ENCODE results near the gene HES1. TPM values are rescaled to one million over a fixed set of nuclear protein-coding genes. Genes with fewer than 3 reads are reported as not detected.

HES1 gene
- total and polyA plus RNA-seq, 4 donors, result 5.3 to 12.5 (median 9.0) TPM

DNA sequence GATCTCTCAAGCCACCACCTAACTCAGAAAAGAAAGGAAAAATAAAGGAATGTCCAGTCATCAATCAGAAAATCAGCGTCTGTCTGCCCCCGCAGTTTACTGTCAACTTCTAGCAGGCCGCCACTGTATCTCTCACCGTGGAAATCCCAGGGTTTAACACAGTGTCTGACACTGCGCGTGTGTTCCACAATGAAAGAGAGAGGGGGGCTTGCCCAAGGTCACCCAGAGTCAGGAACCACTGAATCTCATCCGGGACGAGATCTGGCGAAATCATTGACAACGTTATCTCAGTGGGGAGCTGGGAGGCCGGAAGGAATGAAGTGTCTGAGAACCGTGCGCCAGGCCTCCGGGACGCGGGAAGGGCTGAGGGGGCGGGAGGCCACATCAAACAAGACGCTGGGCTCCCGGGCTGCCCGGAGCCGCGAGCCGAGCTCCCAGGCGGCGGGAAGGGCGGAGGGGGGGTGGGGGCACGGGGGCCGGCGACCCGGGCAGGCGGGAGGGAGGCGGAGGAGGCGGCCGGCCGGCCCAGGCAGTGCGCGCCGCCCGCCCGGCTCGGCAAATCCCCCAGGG, 2.2 kb upstream of the HES1 start:
- H3K9ac ChIP-seq (ENCODE audit: low read depth in 1 of 2, low read length in 2 of 2), result peak overlapping the region; percentile 5 to 56
- peak overlapping the region in 2 of 3 donors; percentile 62 to 73 for H3K4me3 ChIP-seq (ENCODE audit: low read depth in 1 of 3, low read length in 3 of 3)
- no peaks in the 10 kb centered on the region for H3K27me3 ChIP-seq (ENCODE audit: control insufficient read depth in 4 of 4, insufficient read depth in 4 of 4, low read length in 3 of 4)
- WGBS, result 2% methylated on average over 41 of the region's 41 CpGs
- DNase-seq (ENCODE audit: low spot score), result peak; percentile 44
- H3K4me1 ChIP-seq (ENCODE audit: control insufficient read depth in 4 of 4, insufficient read depth in 4 of 4, low read length in 3 of 4), result peaks cover 22 to 52% (median 34%) of the 10 kb centered on the region in 4 donors
- peak overlapping the region; percentile 76 to 82 for H3K27ac ChIP-seq (ENCODE audit: low read depth in 1 of 2, low read length in 2 of 2)
- TF ChIP-seq, protein P1, sequence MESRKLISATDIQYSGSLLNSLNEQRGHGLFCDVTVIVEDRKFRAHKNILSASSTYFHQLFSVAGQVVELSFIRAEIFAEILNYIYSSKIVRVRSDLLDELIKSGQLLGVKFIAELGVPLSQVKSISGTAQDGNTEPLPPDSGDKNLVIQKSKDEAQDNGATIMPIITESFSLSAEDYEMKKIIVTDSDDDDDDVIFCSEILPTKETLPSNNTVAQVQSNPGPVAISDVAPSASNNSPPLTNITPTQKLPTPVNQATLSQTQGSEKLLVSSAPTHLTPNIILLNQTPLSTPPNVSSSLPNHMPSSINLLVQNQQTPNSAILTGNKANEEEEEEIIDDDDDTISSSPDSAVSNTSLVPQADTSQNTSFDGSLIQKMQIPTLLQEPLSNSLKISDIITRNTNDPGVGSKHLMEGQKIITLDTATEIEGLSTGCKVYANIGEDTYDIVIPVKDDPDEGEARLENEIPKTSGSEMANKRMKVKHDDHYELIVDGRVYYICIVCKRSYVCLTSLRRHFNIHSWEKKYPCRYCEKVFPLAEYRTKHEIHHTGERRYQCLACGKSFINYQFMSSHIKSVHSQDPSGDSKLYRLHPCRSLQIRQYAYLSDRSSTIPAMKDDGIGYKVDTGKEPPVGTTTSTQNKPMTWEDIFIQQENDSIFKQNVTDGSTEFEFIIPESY (IDR thresholded peaks at IDR 0.05), result peak; percentile 75
- peak in 1 of 2 donors; percentile 9 for TF ChIP-seq EGR1 (IDR thresholded peaks at IDR 0.05; ENCODE audit: low read depth in 2 of 2)
- peak; percentile 80 for TF ChIP-seq NR2F2 (IDR thresholded peaks at IDR 0.05)
- TF ChIP-seq JUND (IDR thresholded peaks at IDR 0.05), result no peak
- TF ChIP-seq RXRA (IDR thresholded peaks at IDR 0.05), result peak in 1 of 2 donors; percentile 36
- no peak for TF ChIP-seq TAF1 (conservative IDR thresholded peaks at IDR 0.05)
- peak; percentile 48 for TF ChIP-seq SP1 (IDR thresholded peaks at IDR 0.05)
- peak; percentile 36 to 66 for TF ChIP-seq RAD21 (IDR thresholded peaks at IDR 0.05)
- H3K9me3 ChIP-seq (ENCODE audit: control insufficient read depth in 4 of 4, low read length in 3 of 4), result no peaks in the 10 kb centered on the region
- peaks cover 0 to 7% (median 0%) of the 10 kb centered on the region in 4 donors for H3K36me3 ChIP-seq (ENCODE audit: control insufficient read depth in 4 of 4, insufficient read depth in 3 of 4, low read depth in 1 of 4, low read length in 3 of 4)

DNA sequence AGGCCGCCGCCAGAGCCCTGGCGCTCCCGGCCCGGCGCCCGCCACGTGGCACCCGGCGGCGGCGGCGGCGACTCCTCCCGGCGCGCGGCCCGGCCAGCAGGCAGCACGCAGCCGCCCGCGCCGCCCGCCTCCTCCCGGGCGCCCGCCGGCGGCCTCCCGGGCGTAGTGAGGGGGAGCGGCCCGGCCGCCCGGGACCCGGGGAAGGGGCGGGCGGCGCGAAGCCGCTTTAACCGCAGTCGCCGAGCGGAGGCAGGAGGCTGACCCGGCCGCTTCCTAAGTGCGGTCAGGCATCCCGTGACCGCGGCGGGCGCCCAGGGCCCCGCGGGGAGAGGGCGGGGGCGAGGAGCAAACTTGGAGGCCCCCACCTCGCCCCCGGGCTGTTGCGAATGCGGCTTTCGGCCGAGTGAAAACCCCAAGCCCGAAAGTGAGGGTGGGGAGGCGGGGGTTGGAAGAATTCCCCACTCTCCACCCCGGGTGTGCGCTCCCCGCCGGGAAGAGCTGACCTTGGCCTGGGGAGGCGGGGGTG, 1.7 kb upstream of the HES1 start:
- Histone ChIP-seq H3K4me1 (ENCODE audit: control insufficient read depth in 4 of 4, insufficient read depth in 4 of 4, low read length in 3 of 4) (peaks cover 22 to 54% (median 37%) of the 10 kb centered on the region in 4 donors), H3K9ac (ENCODE audit: low read depth in 1 of 2, low read length in 2 of 2) (peak overlapping the region in 1 of 2 donors; percentile 5), H3K36me3 (ENCODE audit: control insufficient read depth in 4 of 4, insufficient read depth in 3 of 4, low read depth in 1 of 4, low read length in 3 of 4) (peaks cover 0 to 7% (median 0%) of the 10 kb centered on the region in 4 donors), H3K27ac (ENCODE audit: low read depth in 1 of 2, low read length in 2 of 2) (peak overlapping the region; percentile 81 to 95), H3K27me3 (ENCODE audit: control insufficient read depth in 4 of 4, insufficient read depth in 4 of 4, low read length in 3 of 4) (no peaks in the 10 kb centered on the region), H3K4me3 (ENCODE audit: low read depth in 1 of 3, low read length in 3 of 3) (peak overlapping the region in 2 of 3 donors; percentile 47 to 73), H3K9me3 (ENCODE audit: control insufficient read depth in 4 of 4, low read length in 3 of 4) (no peaks in the 10 kb centered on the region)
- WGBS, result under 1% methylated on average over 71 of the region's 71 CpGs
- no peak for TF ChIP-seq YY1 (IDR thresholded peaks at IDR 0.05)
- TF ChIP-seq RXRA (IDR thresholded peaks at IDR 0.05), result peak in 1 of 2 donors; percentile 18
- peak; percentile 39 for DNase-seq (ENCODE audit: low spot score)

DNA sequence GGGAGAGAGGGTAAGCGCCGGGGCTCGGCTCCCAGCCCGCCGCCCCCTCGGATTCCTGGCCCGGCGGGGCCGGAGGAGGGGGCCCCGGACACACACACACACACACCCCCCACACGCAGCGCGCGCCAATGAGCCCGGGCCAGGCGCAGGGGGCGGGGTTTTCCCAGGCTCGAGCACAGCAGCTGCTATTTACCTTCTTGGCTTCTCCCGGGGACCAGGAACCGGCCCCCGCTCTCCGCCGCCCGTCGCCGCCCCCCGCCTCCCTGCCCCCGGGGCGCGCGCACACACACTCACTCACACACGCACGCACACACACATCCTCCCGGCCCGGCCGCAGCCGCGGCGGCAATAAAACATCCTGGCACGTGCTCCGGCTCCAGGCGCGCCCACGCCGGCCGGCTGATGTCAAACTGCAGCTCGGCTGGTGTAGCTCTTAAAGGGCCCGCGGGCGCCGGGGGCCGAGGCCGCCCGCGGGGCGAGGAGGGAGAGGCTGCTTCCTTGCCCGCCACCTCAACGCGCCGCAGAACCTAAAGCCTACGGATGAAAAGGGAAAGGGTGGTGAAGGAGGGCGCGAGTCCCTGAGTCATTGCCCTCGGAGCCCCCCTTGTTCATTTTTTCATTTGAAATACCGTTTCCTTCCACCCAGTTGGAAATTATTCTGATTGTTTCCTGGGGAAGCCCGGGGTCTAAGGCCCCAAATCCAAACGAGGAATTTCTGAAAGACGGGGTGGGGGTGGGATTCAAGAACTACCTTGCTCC, 1.0 kb upstream of the HES1 start:
- H3K9me3 ChIP-seq (ENCODE audit: control insufficient read depth in 4 of 4, low read length in 3 of 4), result no peaks in the 10 kb centered on the region
- H3K27me3 ChIP-seq (ENCODE audit: control insufficient read depth in 4 of 4, insufficient read depth in 4 of 4, low read length in 3 of 4), result no peaks in the 10 kb centered on the region
- H3K9ac ChIP-seq (ENCODE audit: low read depth in 1 of 2, low read length in 2 of 2), result peak overlapping the region; percentile 76
- peaks cover 18 to 54% (median 32%) of the 10 kb centered on the region in 4 donors for H3K4me1 ChIP-seq (ENCODE audit: control insufficient read depth in 4 of 4, insufficient read depth in 4 of 4, low read length in 3 of 4)
- H3K4me3 ChIP-seq (ENCODE audit: low read depth in 1 of 3, low read length in 3 of 3), result peak overlapping the region; percentile 35 to 73 (median 47)
- H3K27ac ChIP-seq (ENCODE audit: low read depth in 1 of 2, low read length in 2 of 2), result peak overlapping the region; percentile 81 to 95
- H3K36me3 ChIP-seq (ENCODE audit: control insufficient read depth in 4 of 4, insufficient read depth in 3 of 4, low read depth in 1 of 4, low read length in 3 of 4), result peaks cover 0 to 7% (median 0%) of the 10 kb centered on the region in 4 donors
- under 1% methylated on average over 68 of the region's 68 CpGs for WGBS
- DNase-seq (ENCODE audit: low spot score), result peak; percentile 82
- TF ChIP-seq FOXA2 (IDR thresholded peaks at IDR 0.05) (peak; percentile 51), NR2F2 (IDR thresholded peaks at IDR 0.05) (no peak), RXRA (IDR thresholded peaks at IDR 0.05) (peak in 1 of 2 donors; percentile 1), GABPA (IDR thresholded peaks at IDR 0.05 in 1 of 2, conservative IDR thresholded peaks at IDR 0.05 in 1 of 2) (peak in 1 of 2 donors; percentile 62), JUND (IDR thresholded peaks at IDR 0.05) (peak in 1 of 2 donors; percentile 34), HNF4G (IDR thresholded peaks at IDR 0.05) (no peak), FOXA1 (IDR thresholded peaks at IDR 0.05) (peak; percentile 56), RAD21 (IDR thresholded peaks at IDR 0.05) (peak; percentile 52 to 63)
- TF ChIP-seq, protein P2, sequence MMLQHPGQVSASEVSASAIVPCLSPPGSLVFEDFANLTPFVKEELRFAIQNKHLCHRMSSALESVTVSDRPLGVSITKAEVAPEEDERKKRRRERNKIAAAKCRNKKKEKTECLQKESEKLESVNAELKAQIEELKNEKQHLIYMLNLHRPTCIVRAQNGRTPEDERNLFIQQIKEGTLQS (IDR thresholded peaks at IDR 0.05), result no peak
- TF ChIP-seq, protein P3, sequence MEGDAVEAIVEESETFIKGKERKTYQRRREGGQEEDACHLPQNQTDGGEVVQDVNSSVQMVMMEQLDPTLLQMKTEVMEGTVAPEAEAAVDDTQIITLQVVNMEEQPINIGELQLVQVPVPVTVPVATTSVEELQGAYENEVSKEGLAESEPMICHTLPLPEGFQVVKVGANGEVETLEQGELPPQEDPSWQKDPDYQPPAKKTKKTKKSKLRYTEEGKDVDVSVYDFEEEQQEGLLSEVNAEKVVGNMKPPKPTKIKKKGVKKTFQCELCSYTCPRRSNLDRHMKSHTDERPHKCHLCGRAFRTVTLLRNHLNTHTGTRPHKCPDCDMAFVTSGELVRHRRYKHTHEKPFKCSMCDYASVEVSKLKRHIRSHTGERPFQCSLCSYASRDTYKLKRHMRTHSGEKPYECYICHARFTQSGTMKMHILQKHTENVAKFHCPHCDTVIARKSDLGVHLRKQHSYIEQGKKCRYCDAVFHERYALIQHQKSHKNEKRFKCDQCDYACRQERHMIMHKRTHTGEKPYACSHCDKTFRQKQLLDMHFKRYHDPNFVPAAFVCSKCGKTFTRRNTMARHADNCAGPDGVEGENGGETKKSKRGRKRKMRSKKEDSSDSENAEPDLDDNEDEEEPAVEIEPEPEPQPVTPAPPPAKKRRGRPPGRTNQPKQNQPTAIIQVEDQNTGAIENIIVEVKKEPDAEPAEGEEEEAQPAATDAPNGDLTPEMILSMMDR (IDR thresholded peaks at IDR 0.05; ENCODE audit: low read depth, low read length, missing input control), result no peak
- TF ChIP-seq, protein P1 (IDR thresholded peaks at IDR 0.05), result peak; percentile 39
